ENCODE data around the gene LEKR1.
A peak's percentile ranks its signal among the peaks of the same experiment; 100 is the strongest.
"Not testable (repeated sequence)": the region's sequence is repeated elsewhere in the genome, so short reads cannot be mapped to it uniquely, and the experiment has no call there.

Gene LEKR1

GRCh38 chr3:156838035-156838434 lies 11.9 kb downstream of the LEKR1 start:
- no peak for DNase-seq

GRCh38 chr3:156840826-156841689 lies 14.9 kb downstream of the LEKR1 start:
- no peak for DNase-seq

DNA sequence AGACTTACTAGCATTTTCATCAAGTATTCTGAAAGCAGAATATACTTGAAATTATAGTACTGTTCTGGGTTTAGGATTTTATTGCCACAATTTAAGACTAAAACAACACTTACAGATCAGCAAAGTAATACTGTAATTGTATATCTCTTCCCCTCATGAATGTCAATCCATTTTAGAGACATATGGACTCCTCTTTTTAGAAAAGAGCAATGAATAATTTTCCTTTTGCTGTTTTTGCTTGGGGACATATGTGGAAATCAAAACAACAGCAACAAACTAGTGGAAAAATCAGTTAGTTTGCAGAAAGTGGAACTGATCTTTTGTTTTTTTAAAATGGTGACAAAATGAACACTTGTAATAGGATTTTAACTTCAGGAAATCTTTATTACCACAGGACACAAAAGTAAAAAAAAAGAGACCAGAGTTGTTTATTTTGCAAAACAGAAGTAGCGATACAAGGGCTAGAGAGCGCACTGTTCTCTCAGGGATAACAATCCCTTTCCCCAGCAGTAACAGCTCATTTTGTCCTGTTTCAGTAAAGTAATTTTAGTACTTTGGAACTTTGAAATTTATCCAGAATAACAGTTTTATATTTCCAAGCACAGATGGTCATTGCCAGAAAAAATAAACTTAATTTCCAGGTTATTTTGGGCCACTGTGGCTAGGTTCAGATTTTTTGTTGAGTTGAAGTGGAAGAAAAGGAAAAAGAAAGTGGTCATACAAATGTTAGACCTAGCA lies 17.1 kb downstream of the LEKR1 start:
- peak in 1 of 2 experiments; percentile 19 for DNase-seq

DNA sequence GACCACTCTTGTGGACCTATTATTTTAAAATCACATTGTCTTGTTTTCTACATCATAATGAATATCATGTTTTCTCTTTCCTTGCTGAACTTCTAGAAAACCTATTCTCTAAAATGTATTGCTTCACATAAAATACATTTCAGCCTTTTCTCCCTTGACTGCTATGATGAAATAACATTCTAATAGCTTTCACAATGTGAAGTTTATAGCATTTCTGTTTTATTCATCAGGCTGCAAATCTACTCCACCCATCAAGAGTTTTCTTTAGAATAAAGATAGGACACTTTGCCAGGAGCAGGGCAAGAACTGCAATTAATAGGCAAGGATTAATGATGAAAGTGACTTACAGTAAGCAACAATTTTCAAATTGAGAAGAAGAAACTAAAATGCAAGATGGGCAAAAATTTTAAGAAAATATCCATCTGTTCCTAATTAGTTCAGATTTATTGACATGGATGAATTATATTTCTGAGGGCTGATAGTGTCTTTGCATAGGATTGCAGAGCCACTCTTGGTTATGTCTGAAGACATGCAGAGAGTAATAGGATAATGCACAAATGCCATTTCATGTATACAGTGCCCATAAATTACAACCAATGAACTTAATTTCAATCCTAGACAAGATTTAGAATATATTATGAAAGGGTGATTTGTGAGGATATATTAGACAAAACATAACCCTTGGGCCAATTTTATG lies 21.7 kb downstream of the LEKR1 start:
- no peak for DNase-seq

DNA sequence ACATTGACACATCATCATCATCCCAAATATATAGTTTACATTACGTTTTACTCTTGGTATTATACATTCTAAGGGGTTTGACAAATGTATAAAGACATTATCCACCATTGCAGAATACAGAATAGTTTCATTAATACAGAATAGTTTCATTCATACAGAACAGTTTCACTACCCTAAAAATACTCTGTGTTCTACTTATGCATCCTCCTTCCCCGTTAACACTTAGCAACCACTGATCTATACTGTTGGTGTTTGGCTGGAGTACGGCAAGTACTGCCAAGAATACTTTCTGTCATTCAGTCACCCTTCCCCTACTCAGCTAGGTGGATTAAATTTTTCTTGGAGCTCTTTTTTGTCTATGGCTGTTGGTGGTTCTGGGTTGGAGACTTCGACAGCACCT lies 33.4 kb downstream of the LEKR1 start:
- DNase-seq: no peak

- no peak for DNase-seq
Observed at GRCh38 chr3:156860873-156861272, 34.7 kb downstream of the LEKR1 start.

GRCh38 chr3:156862338-156862737 lies 36.2 kb downstream of the LEKR1 start:
- DNase-seq: no peak

GRCh38 chr3:156865732-156866131 lies 39.6 kb downstream of the LEKR1 start:
- no peak for DNase-seq

- DNase-seq: no peak
Observed at GRCh38 chr3:156867174-156867573, 41.0 kb downstream of the LEKR1 start.

GRCh38 chr3:156867920-156868319 lies 41.8 kb downstream of the LEKR1 start:
- DNase-seq: no peak

GRCh38 chr3:156873906-156874305 lies 47.8 kb downstream of the LEKR1 start:
- DNase-seq: no peak

DNA sequence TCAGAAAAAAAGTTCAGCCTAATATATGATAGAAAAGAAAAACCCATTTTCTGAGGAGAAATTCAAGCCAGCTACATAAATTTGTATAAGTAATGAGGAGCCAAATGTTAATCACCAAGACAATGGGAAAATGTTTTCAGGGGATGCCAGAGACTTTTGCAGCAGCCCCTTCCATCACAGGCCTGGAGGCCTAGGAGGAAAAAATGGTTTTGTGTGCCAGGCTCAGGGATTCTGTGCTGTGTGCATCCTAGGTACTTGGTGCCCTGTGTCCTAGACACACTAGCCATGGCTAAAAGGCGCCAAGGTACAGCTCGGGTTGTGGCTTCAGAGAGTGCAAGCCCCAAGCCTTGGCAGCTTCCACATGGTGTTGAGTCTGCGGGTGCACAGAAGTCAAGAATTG lies 53.3 kb downstream of the LEKR1 start:
- not testable (repeated sequence) for DNase-seq

DNA sequence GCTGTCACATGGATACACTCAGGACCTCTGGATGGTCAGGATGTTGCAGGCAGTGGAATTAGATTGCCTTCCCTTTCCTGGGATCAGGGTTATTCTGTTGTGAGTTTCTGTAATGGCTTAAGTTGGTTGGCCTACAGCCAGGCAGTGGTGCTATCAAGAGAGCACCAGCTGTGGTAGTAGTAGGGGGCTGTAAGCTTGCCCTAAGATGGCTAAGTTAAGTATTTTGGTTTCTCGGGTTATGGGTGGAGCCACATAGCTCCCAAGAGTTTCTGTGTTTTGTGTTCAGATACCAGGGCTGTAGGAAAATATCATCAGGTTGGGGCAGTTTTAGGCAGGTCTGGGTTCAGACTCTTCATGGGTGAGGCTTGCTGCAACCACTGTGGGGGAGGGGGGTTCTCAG lies 59.6 kb downstream of the LEKR1 start:
- DNase-seq: no peak

GRCh38 chr3:156888176-156888575 lies 62.0 kb downstream of the LEKR1 start:
- no peak for DNase-seq

DNA sequence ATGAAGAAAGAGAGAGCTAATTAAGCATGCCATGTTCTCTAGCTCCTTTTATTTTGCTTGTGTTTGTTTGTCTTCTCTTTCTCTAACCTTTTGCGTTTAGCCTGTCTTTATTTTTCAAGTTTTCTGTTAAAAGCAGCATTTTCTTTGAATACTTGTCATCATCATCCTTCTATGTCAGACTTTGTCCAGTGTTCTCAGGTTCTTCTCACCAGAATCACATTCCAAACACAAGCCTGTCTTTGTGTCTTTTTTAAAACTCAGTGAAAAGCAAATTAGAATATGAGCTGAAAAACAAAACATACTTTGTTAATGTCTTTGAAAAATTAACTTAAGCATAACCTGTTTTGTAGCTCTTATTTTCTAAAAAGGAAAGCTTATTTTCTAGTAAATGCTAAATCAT lies 62.4 kb downstream of the LEKR1 start:
- no peak for DNase-seq

- DNase-seq: no peak
Observed at GRCh38 chr3:156892701-156893100, 66.5 kb downstream of the LEKR1 start.

GRCh38 chr3:156895374-156895773 lies 69.2 kb downstream of the LEKR1 start:
- DNase-seq: not testable (repeated sequence)

DNA sequence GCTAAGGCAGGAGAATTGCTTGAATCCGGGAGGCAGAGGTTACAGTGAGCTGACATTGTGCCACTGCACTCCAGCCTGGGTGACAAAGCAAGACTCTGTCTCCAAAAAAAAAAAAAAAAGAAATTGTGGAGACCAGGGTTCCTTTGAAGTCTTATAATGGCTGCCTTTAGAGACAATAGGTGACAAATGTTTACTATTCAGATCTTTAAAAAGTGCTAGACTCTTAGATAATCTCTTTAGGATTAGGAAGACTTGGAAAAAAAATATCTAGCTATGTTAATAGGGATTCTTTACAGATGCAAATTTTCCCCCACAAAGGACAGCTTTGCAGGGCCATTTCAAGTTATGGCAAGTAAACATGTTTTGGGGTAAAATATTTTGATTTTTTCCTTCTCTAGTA lies 71.7 kb downstream of the LEKR1 start:
- not testable (repeated sequence) for DNase-seq

- DNase-seq: no peak
Observed at GRCh38 chr3:156898296-156898880, 72.2 kb downstream of the LEKR1 start.

DNA sequence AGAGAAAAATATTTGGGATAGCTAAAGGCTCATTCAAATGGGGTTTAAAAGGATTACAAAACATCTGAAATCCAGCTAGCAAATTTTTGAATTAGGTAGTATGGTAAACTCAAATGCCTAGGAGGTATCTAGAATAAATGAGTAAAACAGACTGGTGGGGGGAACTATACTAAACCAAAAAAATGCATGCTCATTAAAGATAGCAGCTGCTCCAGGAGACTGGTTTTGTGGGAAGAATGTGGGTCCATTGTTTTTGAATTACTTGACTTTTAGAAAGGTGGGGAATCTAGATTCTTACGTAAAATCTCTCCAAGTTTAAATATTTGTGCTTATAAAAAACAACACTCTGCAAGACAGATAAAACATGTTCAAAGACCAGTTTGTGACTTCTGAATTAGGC lies 73.8 kb downstream of the LEKR1 start:
- no peak for DNase-seq

DNA sequence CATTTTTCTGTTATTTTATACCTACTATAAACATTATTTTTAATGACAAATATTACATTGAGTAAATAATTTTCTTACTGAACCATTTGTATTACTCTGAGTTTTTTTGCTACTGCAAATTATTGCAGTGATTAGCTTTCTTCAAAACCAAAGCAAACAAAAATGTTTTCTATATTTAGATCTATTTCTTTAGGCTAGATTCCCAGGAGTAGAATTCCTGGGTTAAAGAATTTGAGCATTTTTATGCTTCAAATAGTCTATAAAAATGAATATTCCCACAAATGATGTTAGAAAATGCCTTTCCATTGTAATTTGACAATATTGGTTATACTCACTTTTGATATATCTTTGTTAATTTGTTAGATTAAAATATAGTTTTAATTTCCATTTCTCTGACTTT lies 76.8 kb downstream of the LEKR1 start:
- no peak for DNase-seq

DNA sequence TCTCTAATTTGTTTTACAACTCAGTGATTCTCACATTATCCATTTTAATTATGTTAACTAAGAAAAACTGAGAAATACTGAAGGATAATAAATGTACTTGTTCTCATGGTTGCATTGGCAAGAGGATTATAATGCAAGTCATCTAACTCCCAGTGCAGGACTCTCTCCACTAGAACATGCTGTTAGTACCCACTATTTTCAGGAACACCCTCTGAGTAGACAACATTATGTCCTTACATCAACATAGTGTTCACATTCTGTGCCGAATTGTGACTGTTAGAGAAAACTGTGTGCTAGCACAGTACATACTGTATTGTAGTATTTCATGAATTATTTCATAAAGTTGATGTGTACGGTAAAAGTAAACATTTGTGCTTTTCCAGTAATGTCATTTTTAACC lies 80.1 kb downstream of the LEKR1 start:
- no peak for DNase-seq

- DNase-seq: no peak
Observed at GRCh38 chr3:156908398-156908797, 82.2 kb downstream of the LEKR1 start.

Measured in NCI-H524 (cell line).